H9 (cell line): ENCODE results near the gene GUK1. TPM values are rescaled to one million over a fixed set of nuclear protein-coding genes. Genes with fewer than 3 reads are reported as not detected.

Experiments used
- DNase-seq: peaks from one replicate; pipeline ENCODE4 v3.0.0-alpha.2; 2017
- H2AFZ ChIP-seq: one replicate; pipeline ENCODE4 v1.6.1; 2013; ENCODE audit warnings: mild to moderate bottlenecking, low read length, control low read depth, moderate library complexity
- H2AK5ac ChIP-seq: 2 replicates; pipeline ENCODE4 v1.6.1; 2013; ENCODE audit warnings: low read length, control low read depth, mixed read lengths; ENCODE audit not compliant: insufficient read length
- H2BK120ac ChIP-seq: one replicate; pipeline ENCODE4 v1.6.1; 2013; ENCODE audit warnings: low read depth, mild to moderate bottlenecking, low read length, control low read depth, inconsistent platforms; ENCODE audit not compliant: poor library complexity, severe bottlenecking
- H2BK12ac ChIP-seq: 2 replicates; pipeline ENCODE4 v1.6.1; 2013; ENCODE audit warnings: low read length, control low read depth, mixed read lengths, low read depth; ENCODE audit not compliant: insufficient read length
- H2BK15ac ChIP-seq: 2 replicates; pipeline ENCODE4 v1.6.1; 2013; ENCODE audit warnings: low read depth, low read length, control low read depth
- H2BK20ac ChIP-seq: one replicate; pipeline ENCODE4 v1.6.1; 2013; ENCODE audit warnings: low read depth, mild to moderate bottlenecking, low read length, control low read depth, inconsistent platforms; ENCODE audit not compliant: poor library complexity, severe bottlenecking
- H2BK5ac ChIP-seq: 2 replicates; pipeline ENCODE4 v1.6.1; 2013; ENCODE audit warnings: low read length, control low read depth, mixed read lengths; ENCODE audit not compliant: insufficient read length
- H3K14ac ChIP-seq: 2 replicates; pipeline ENCODE4 v1.6.1; 2013; ENCODE audit warnings: low read length, control low read depth; ENCODE audit not compliant: insufficient read depth
- H3K18ac ChIP-seq: 2 replicates; pipeline ENCODE4 v1.6.1; 2013; ENCODE audit warnings: low read depth, mild to moderate bottlenecking, mixed read lengths, low read length, control low read depth; ENCODE audit not compliant: insufficient read length
- H3K23ac ChIP-seq: 2 replicates; pipeline ENCODE4 v1.6.1; 2013; ENCODE audit warnings: low read length, control low read depth, mixed read lengths, low read depth; ENCODE audit not compliant: insufficient read length
- H3K23me2 ChIP-seq: 2 replicates; pipeline ENCODE4 v1.6.1; 2013; ENCODE audit warnings: low read depth, mild to moderate bottlenecking, mixed read lengths, low read length, control low read depth; ENCODE audit not compliant: insufficient read length, poor library complexity, severe bottlenecking
- H3K27ac ChIP-seq: 2 replicates; pipeline ENCODE4 v1.5.1; 2013; ENCODE audit warnings: low read length, control low read depth, mixed read lengths, low read depth; ENCODE audit not compliant: insufficient read length
- H3K27me3 ChIP-seq: 2 replicates; pipeline ENCODE4 v1.6.1; 2013; ENCODE audit warnings: low read length, control low read depth, inconsistent platforms; ENCODE audit not compliant: insufficient read depth
- H3K4ac ChIP-seq: 2 replicates; pipeline ENCODE4 v1.6.1; 2013; ENCODE audit warnings: low read depth, mild to moderate bottlenecking, control low read depth, inconsistent platforms, low read length, moderate library complexity
- H3K4me1 ChIP-seq: 2 replicates; pipeline ENCODE4 v1.6.1; 2013; ENCODE audit warnings: low read length, control low read depth, inconsistent platforms; ENCODE audit not compliant: insufficient read depth
- H3K4me2 ChIP-seq: 2 replicates; pipeline ENCODE4 v1.6.1; 2013; ENCODE audit warnings: low read length, control low read depth, mixed read lengths; ENCODE audit not compliant: insufficient read length, insufficient read depth
- H3K56ac ChIP-seq: 2 replicates; pipeline ENCODE4 v1.6.1; 2013; ENCODE audit warnings: low read depth, mild to moderate bottlenecking, mixed read lengths, low read length, control low read depth; ENCODE audit not compliant: insufficient read length
- H3K79me1 ChIP-seq: 2 replicates; pipeline ENCODE4 v1.6.1; 2013; ENCODE audit warnings: low read depth, mild to moderate bottlenecking, moderate library complexity, low read length, control low read depth, inconsistent platforms; ENCODE audit not compliant: insufficient read depth, poor library complexity, severe bottlenecking
- H3K79me2 ChIP-seq: 2 replicates; pipeline ENCODE4 v1.6.1; 2013; ENCODE audit warnings: low read length, control low read depth, inconsistent platforms; ENCODE audit not compliant: insufficient read depth
- H3K9ac ChIP-seq: 2 replicates; pipeline ENCODE4 v1.6.1; 2013; ENCODE audit warnings: low read length, control low read depth, mixed read lengths; ENCODE audit not compliant: insufficient read length; ENCODE audit errors: extremely low read depth
- H3K9me3 ChIP-seq: one replicate; pipeline ENCODE4 v1.6.1; 2013; ENCODE audit warnings: low read depth, low read length, inconsistent platforms; ENCODE audit not compliant: control insufficient read depth
- H3T11ph ChIP-seq: one replicate; pipeline ENCODE4 v1.6.1; 2013; ENCODE audit warnings: mild to moderate bottlenecking, low read length, control low read depth, inconsistent platforms
- H4K20me1 ChIP-seq: one replicate; pipeline ENCODE4 v1.6.1; 2013; ENCODE audit not compliant: control insufficient read depth, insufficient read length, insufficient read depth
- H4K5ac ChIP-seq: 2 replicates; pipeline ENCODE4 v1.6.1; 2013; ENCODE audit warnings: low read depth, mild to moderate bottlenecking, mixed read lengths, low read length, control low read depth; ENCODE audit not compliant: insufficient read length
- H4K8ac ChIP-seq: replicated peaks from 2 replicates; pipeline ENCODE4 v1.6.1; 2013; ENCODE audit warnings: low read length, control low read depth, mixed read lengths, low read depth; ENCODE audit not compliant: insufficient read length
- H4K91ac ChIP-seq: 2 replicates; pipeline ENCODE4 v1.6.1; 2013; ENCODE audit warnings: low read depth, mild to moderate bottlenecking, moderate library complexity, mixed read lengths, low read length, control low read depth; ENCODE audit not compliant: insufficient read length
- H3K27ac Mint-ChIP-seq, 3 experiments: 2 replicates in 2 of 3; 3 replicates in 1 of 3; pipeline ENCODE4 v1.8.0; 2020 to 2021; ENCODE audit warnings: mixed read lengths in 3 of 3, mild to moderate bottlenecking in 1 of 3, moderate library complexity in 1 of 3
- H3K27me3 Mint-ChIP-seq: 2 replicates; pipeline ENCODE4 v1.8.0; 2021; ENCODE audit warnings: low read depth, mild to moderate bottlenecking, moderate library complexity, mixed read lengths
- H3K36me3 Mint-ChIP-seq, 3 experiments: 2 replicates in 2 of 3; 3 replicates in 1 of 3; pipeline ENCODE4 v1.8.0; 2020 to 2021; ENCODE audit warnings: low read depth in 3 of 3, mixed read lengths in 3 of 3; ENCODE audit not compliant: insufficient read depth in 1 of 3
- H3K4me1 Mint-ChIP-seq, 2 experiments: 2 replicates each; pipeline ENCODE4 v1.8.0; 2020; ENCODE audit warnings: mixed read lengths in 2 of 2
- H3K4me3 Mint-ChIP-seq, 2 experiments: 2 replicates in 1 of 2; 3 replicates in 1 of 2; pipeline ENCODE4 v1.8.0; 2020 to 2021; ENCODE audit warnings: mild to moderate bottlenecking in 2 of 2, mixed read lengths in 2 of 2, moderate library complexity in 1 of 2
- H3K9me3 Mint-ChIP-seq, 2 experiments: 2 replicates in 1 of 2; 3 replicates in 1 of 2; pipeline ENCODE4 v1.8.0; 2020; ENCODE audit warnings: mild to moderate bottlenecking in 2 of 2, mixed read lengths in 2 of 2, moderate library complexity in 1 of 2
- WGBS: extraction: QIAGEN DNeasy Blood & Tissue Kit; methylation state at CpG from one replicate; pipeline ENCODE4 v1.1.7; 2013; ENCODE audit warnings: missing lambda C conversion rate, low lambda C conversion rate, mixed read lengths; ENCODE audit not compliant: insufficient read length; ENCODE audit errors: extremely low coverage; 5-methylcytosine and 5-hydroxymethylcytosine counted together
- total RNA-seq: library from RNA; stranded (reverse); gene quantifications from 2 replicates; pipeline ENCODE4 v1.2.1, GENCODE V29; 2021
- TF ChIP-seq, protein P1 (sequence below): fragments of 200-600 bp; sonication (generic); conservative IDR thresholded peaks from 3 replicates; pipeline ENCODE4 v1.8.0; 2021; ENCODE audit warnings: antibody characterized with exemption, mild to moderate bottlenecking

The GUK1 gene
- total RNA-seq, 1 experiment from 2014 or later: 88.2 TPM

DNA sequence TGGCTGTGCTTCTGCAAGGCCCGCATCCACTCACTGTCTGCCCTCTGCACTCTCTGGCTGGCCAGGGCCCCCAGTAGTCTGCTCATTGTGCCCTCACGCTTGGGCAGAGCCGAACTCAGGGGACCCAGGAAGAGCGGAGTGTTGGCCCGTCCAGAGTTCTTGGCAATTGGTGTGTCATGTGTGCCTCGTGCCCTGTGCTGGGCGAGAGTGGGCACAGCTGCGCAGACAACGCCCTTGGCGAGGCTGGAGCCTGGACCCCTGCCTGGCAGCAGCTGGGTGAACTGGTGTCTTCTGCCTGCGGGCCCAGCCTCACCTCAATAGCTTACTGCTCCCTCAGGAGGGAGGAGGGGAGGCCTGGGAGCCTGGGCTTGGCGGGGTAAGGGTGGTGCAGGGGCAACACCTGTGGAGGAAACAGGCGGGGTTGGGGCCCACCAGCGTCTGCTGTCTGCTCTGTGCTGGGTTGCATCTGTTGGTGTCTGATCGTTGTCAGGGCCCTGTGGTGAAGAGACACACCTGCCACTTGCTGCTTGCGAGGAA is 2.1 kb downstream of the GUK1 start:
- H3K23me2 ChIP-seq: peaks cover 11% of the 10 kb centered on the region
- H3K18ac ChIP-seq: no peak overlapping the region
- Mint-ChIP-seq H3K36me3 (no peaks in the 10 kb centered on the region; a peak in 1 of 7 replicates), H3K9me3 (no peaks in the 10 kb centered on the region), H3K4me1 (peaks cover 4 to 15% of the 10 kb centered on the region in 2 experiments), H3K4me3 (peak overlapping the region; percentile 81 to 91; a peak in 3 of 5 replicates), H3K27ac (no peak overlapping the region), H3K27me3 (peaks cover 18% of the 10 kb centered on the region)
- H3K23ac ChIP-seq: no peak overlapping the region
- H2BK20ac ChIP-seq: no peak overlapping the region
- H3K4ac ChIP-seq: no peak overlapping the region
- H3K4me1 ChIP-seq: no peaks in the 10 kb centered on the region
- TF ChIP-seq, protein P1, sequence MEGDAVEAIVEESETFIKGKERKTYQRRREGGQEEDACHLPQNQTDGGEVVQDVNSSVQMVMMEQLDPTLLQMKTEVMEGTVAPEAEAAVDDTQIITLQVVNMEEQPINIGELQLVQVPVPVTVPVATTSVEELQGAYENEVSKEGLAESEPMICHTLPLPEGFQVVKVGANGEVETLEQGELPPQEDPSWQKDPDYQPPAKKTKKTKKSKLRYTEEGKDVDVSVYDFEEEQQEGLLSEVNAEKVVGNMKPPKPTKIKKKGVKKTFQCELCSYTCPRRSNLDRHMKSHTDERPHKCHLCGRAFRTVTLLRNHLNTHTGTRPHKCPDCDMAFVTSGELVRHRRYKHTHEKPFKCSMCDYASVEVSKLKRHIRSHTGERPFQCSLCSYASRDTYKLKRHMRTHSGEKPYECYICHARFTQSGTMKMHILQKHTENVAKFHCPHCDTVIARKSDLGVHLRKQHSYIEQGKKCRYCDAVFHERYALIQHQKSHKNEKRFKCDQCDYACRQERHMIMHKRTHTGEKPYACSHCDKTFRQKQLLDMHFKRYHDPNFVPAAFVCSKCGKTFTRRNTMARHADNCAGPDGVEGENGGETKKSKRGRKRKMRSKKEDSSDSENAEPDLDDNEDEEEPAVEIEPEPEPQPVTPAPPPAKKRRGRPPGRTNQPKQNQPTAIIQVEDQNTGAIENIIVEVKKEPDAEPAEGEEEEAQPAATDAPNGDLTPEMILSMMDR: no peak
- WGBS: no CpG with 5 or more reads among the region's 16 CpGs
- H3K4me2 ChIP-seq: no peak overlapping the region
- H3K9ac ChIP-seq: no peak overlapping the region
- no peak overlapping the region for H2BK12ac ChIP-seq
- no peak overlapping the region for H2BK120ac ChIP-seq
- no peak overlapping the region for H2BK15ac ChIP-seq
- H4K8ac ChIP-seq: no peak overlapping the region
- peaks cover 15% of the 10 kb centered on the region; the same call in 1 of the 2 replicates for H3K79me2 ChIP-seq
- no peak overlapping the region for H2BK5ac ChIP-seq
- H2AFZ ChIP-seq: no peak overlapping the region
- H4K91ac ChIP-seq: no peak overlapping the region
- H2AK5ac ChIP-seq: no peak overlapping the region
- no peak overlapping the region for H3T11ph ChIP-seq
- H3K79me1 ChIP-seq: peaks cover 8% of the 10 kb centered on the region
- no peak for DNase-seq
- no peak overlapping the region for H3K14ac ChIP-seq
- no peak overlapping the region for H3K27ac ChIP-seq
- H3K27me3 ChIP-seq: no peaks in the 10 kb centered on the region
- no peak overlapping the region for H3K56ac ChIP-seq
- no peaks in the 10 kb centered on the region for H3K9me3 ChIP-seq
- H4K5ac ChIP-seq: no peak overlapping the region
- peaks cover 2% of the 10 kb centered on the region for H4K20me1 ChIP-seq
